Measurements from ENCODE around the gene HPCA. TPM values are rescaled to one million over a fixed set of nuclear protein-coding genes. Genes with fewer than 3 reads are reported as not detected.
"Not testable (repeated sequence)": the region's sequence is repeated elsewhere in the genome, so short reads cannot be mapped to it uniquely, and the experiment has no call there.

The HPCA gene
- total and polyA plus RNA-seq, 2 of the 13 experiments (the other 11 are each of a cell fraction or from before 2014, with no cell fraction given), result not detected

GRCh38 chr1:32904797-32905196, 18.5 kb downstream of the HPCA start (continued):
- TF ChIP-seq HCFC1 (IDR thresholded peaks at IDR 0.05; ENCODE audit: low read depth, low read length) (no peak), GABPB1 (CRISPR knock-in tag; IDR thresholded peaks at IDR 0.05) (no peak), SOX6 (IDR thresholded peaks at IDR 0.05) (no peak), SOX6 (CRISPR knock-in tag; IDR thresholded peaks at IDR 0.05) (no peak), MAX (IDR thresholded peaks at IDR 0.05) (no peak), SRY (CRISPR knock-in tag; IDR thresholded peaks at IDR 0.05) (no peak)

- H2AFZ ChIP-seq (ENCODE audit: low read length); H3K36me3 ChIP-seq (replicated peaks in 1 of 2; ENCODE audit: control insufficient read depth in 1 of 2, insufficient read depth in 2 of 2, low read length in 2 of 2); intact Hi-C loops (cut with micrococcal nuclease; ENCODE audit: unreplicated experiment); DNase-seq (ENCODE audit: low spot score); H3K27ac ChIP-seq (ENCODE audit: extremely low read length, insufficient read depth, low read length); H3K9ac ChIP-seq (ENCODE audit: insufficient read depth, low read depth, low read length); BruUV-seq (replicated peaks); POLR2A ChIA-PET; ATAC-seq; in situ Hi-C loops (cut with HindIII; ENCODE audit: extremely low pct_ligation_motif_present, low pct_unique_long_range_greater_than_20kb); H3K4me3 ChIP-seq (replicated peaks in 1 of 3; ENCODE audit: insufficient read depth in 1 of 3, low read depth in 2 of 3, low read length in 3 of 3); H4K20me1 ChIP-seq (ENCODE audit: insufficient read depth, low read length); H3K79me2 ChIP-seq (ENCODE audit: insufficient read depth, low read length); FAIRE-seq; CTCF ChIA-PET (ENCODE audit: low intra/inter-chr PET ratio, low total read pairs); H3K9me3 ChIP-seq (ENCODE audit: low read length); H3K4me2 ChIP-seq (ENCODE audit: low read depth, low read length); H3K4me1 ChIP-seq (ENCODE audit: insufficient read depth, low read length): not testable (repeated sequence)
- 39% methylated on average over 9 of the region's 10 CpGs for WGBS (ENCODE audit: low lambda C conversion rate)
- H3K27me3 ChIP-seq (ENCODE audit: control insufficient read depth in 1 of 2, insufficient read depth in 2 of 2, low read length in 2 of 2), result peaks cover 2 to 23% of the 10 kb centered on the region in 2 experiments
These were observed 19.3 kb downstream of the HPCA start for GRCh38 chr1:32905588-32905987.

GRCh38 chr1:32906654-32907053, 20.4 kb downstream of the HPCA start:
- in situ Hi-C loops (cut with HindIII; ENCODE audit: extremely low pct_ligation_motif_present, low pct_unique_long_range_greater_than_20kb) (no loop called here), intact Hi-C loops (cut with micrococcal nuclease; ENCODE audit: unreplicated experiment) (no loop called here)
- DNase-seq (ENCODE audit: low spot score) (no peak), ATAC-seq (peak; percentile 57; the same call in 2 of the 3 replicates), FAIRE-seq (no peak)
- H4K20me1 ChIP-seq (ENCODE audit: insufficient read depth, low read length), result no peaks in the 10 kb centered on the region
- WGBS (ENCODE audit: low lambda C conversion rate), result 34% methylated on average over 7 of the region's 7 CpGs
- H3K4me3 ChIP-seq (replicated peaks in 1 of 3; ENCODE audit: insufficient read depth in 1 of 3, low read depth in 2 of 3, low read length in 3 of 3), result no peak overlapping the region
- ChIA-PET CTCF (ENCODE audit: low intra/inter-chr PET ratio, low total read pairs) (no interaction called here), POLR2A (no interaction called here)
- H3K9ac ChIP-seq (ENCODE audit: insufficient read depth, low read depth, low read length), result no peak overlapping the region
- no peaks in the 10 kb centered on the region for H3K36me3 ChIP-seq (replicated peaks in 1 of 2; ENCODE audit: control insufficient read depth in 1 of 2, insufficient read depth in 2 of 2, low read length in 2 of 2)
- peaks cover 0 to 15% of the 10 kb centered on the region in 2 experiments; a peak in 4 of 5 replicates for H3K27me3 ChIP-seq (ENCODE audit: control insufficient read depth in 1 of 2, insufficient read depth in 2 of 2, low read length in 2 of 2)
- no peak overlapping the region for H3K4me2 ChIP-seq (ENCODE audit: low read depth, low read length)
- no TSS peak for BruUV-seq (replicated peaks)
- H3K27ac ChIP-seq (ENCODE audit: extremely low read length, insufficient read depth, low read length), result no peak overlapping the region
- H3K4me1 ChIP-seq (ENCODE audit: insufficient read depth, low read length), result 0 out of 2 replicates have a peak, but pooled peaks cover 7% of the 10 kb centered on the region
- H3K9me3 ChIP-seq (ENCODE audit: low read length), result no peaks in the 10 kb centered on the region
- H3K79me2 ChIP-seq (ENCODE audit: insufficient read depth, low read length), result no peaks in the 10 kb centered on the region
- no peak overlapping the region for H2AFZ ChIP-seq (ENCODE audit: low read length)
- TF ChIP-seq ZNF17 (CRISPR knock-in tag; IDR thresholded peaks at IDR 0.05) (no peak), THAP11 (CRISPR knock-in tag; IDR thresholded peaks at IDR 0.05) (no peak), SALL1 (CRISPR knock-in tag; IDR thresholded peaks at IDR 0.05) (no peak), TBX2 (CRISPR knock-in tag; IDR thresholded peaks at IDR 0.05; ENCODE audit: borderline replicate concordance) (no peak), KLF12 (CRISPR knock-in tag; IDR thresholded peaks at IDR 0.05; ENCODE audit: borderline replicate concordance) (no peak), ZFYVE20 (CRISPR knock-in tag; IDR thresholded peaks at IDR 0.05; ENCODE audit: borderline replicate concordance, low read depth) (no peak), HES4 (CRISPR knock-in tag; IDR thresholded peaks at IDR 0.05; ENCODE audit: borderline replicate concordance) (no peak), TRAFD1 (CRISPR knock-in tag; IDR thresholded peaks at IDR 0.05; ENCODE audit: borderline replicate concordance) (no peak), TMF1 (CRISPR knock-in tag; IDR thresholded peaks at IDR 0.05; ENCODE audit: low read depth) (no peak)
